ENCODE measurements around the gene SYNPO2.

DNA sequence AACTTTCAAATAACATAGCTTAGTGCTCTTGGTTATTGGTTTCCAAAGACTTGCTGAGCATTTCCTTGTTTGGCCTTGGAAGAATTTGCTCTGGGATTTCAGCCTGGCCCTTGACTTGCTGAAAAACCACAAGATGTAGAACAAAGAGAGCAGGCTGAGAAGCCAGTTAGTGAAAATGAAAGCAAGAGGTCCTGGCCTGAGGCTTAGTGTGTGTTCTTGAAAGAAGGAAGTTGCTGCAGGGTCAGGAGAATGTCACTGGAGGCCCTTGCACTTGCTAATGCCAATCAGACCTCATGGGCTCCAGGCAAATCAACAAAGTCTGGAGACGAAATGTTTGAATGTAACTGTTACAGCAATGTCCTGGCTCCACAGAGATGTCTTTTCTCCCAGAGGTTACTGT is 79.4 kb downstream of the SYNPO2 start:
- no peak for TF ChIP-seq EZH2 (IDR thresholded peaks at IDR 0.05; ENCODE audit: borderline replicate concordance, low read length)
- TF ChIP-seq CTCF (conservative IDR thresholded peaks at IDR 0.05 in 1 of 2, IDR thresholded peaks at IDR 0.05 in 1 of 2; ENCODE audit: extremely low read depth in 1 of 2, insufficient read depth in 1 of 2, low read depth in 1 of 2, low read length in 2 of 2), result no peak

Data from mammary epithelial cell (primary cell).